Glomerular visceral epithelial cell (primary cell): ENCODE results near the gene ERMP1.

Source experiments
- DNase-seq: peaks from one replicate; pipeline ENCODE4 v3.0.0-alpha.2; 2016; ENCODE audit errors: extremely low spot score

ERMP1 gene

DNA sequence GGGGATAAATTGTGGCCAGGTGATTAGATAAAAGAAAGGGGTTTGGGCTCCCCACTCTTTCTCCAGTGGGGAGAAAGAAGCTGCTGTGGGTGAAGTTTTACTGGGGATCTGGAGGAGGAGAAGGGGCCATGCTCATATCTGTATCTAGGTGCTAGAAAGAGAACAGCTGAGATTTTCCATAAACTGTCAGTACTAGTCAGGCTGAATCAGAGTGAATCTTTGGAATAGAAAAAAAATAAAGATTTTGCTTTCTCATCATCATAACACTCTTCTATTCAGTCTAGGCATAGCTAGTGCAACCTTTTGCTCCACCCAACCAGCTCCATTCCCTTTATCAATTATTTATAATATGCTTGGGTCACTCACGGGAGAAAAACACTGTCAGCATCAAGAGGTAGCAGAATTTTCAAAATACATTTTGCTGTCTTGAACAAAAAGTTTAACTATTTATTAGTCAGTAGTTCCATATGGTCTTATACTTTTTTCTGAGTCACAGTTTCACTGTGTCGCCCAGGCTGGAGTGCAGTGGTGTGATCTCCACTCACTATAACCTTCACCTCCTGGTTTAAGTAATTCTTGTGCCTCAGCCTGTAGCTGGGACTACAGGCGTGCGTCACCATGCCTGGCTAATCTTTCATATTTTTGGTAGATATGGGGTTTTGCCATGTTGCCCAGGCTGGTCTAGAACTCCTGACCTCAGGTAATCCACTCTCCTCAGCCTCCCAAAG is 21.3 kb upstream of the ERMP1 start:
- no peak for DNase-seq

- DNase-seq, result no peak
Observed at GRCh38 chr9:5853617-5854016, 20.7 kb upstream of the ERMP1 start.

GRCh38 chr9:5852987-5853386 is 20.1 kb upstream of the ERMP1 start:
- no peak for DNase-seq

- DNase-seq, result no peak
Observed at GRCh38 chr9:5851445-5851844, 18.5 kb upstream of the ERMP1 start.

- DNase-seq, result no peak
Observed at GRCh38 chr9:5850724-5851122, 17.8 kb upstream of the ERMP1 start.

DNA sequence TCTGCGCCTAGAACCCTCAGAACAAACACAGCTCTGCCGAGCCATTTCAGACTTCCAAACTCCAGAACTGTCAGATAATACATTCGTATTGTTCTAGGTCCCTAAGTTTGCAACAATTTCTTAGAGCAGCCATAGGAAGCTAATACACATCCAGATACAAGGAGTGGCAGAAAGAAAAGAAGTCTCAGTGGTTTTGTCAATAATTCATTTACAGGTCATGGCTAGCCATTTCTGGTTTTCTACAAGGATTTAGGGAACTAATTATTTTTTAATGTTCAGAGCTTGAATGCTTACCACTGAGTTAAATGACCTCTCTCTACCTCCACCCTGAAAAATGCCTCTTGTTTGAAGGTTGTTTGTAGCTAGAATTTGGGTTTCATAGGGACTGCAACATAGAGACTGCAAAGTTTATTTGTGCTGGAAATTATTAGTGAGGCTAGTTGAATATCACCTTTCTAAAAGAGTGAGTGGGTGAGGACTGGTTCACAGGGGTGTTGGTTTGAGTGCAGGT is 15.5 kb upstream of the ERMP1 start:
- DNase-seq, result no peak

DNA sequence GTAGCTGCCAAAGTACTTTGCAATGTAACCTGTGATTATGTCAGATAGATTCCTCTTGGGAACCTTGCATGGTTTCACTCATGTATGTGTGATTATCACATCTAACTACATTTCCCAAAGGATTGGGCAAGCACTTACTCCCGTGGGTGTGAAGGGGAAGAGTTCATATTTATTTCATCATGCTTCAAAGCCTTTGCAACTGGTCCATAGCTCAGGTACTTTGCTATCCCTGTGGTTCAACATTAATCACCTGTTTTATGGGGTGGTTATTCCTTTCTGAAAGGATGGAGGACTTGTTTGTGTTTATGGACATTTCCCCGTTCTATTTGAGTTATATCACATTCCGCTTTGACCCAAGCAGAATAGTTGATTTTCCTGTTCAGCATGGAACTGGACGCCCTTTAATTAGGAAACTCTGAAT is 13.6 kb upstream of the ERMP1 start:
- no peak for DNase-seq

- no peak for DNase-seq
Observed at GRCh38 chr9:5846096-5846495, 13.2 kb upstream of the ERMP1 start.

DNA sequence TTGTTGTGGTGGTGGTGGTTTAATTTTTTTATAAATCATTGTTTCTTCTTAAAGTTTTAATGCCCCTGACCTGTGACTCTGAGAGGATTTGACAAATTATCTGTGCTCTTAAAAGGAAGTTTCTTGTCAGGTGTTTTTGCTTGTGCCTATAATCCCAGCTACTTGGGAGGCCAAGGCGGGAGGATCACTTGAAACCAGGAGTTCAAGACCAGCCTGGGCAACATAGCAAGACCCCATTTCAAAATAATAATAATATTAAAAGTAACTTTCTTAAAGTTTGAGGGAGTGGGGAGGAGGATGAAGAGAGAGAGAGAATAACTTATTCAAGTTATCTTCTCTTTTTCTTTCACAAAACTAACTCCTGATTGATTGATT is 12.2 kb upstream of the ERMP1 start:
- no peak for DNase-seq

GRCh38 chr9:5843794-5844471 is 11.0 kb upstream of the ERMP1 start:
- peak; percentile 63 for DNase-seq

- DNase-seq, result no peak
Observed at GRCh38 chr9:5842929-5843793, 10.2 kb upstream of the ERMP1 start.

DNA sequence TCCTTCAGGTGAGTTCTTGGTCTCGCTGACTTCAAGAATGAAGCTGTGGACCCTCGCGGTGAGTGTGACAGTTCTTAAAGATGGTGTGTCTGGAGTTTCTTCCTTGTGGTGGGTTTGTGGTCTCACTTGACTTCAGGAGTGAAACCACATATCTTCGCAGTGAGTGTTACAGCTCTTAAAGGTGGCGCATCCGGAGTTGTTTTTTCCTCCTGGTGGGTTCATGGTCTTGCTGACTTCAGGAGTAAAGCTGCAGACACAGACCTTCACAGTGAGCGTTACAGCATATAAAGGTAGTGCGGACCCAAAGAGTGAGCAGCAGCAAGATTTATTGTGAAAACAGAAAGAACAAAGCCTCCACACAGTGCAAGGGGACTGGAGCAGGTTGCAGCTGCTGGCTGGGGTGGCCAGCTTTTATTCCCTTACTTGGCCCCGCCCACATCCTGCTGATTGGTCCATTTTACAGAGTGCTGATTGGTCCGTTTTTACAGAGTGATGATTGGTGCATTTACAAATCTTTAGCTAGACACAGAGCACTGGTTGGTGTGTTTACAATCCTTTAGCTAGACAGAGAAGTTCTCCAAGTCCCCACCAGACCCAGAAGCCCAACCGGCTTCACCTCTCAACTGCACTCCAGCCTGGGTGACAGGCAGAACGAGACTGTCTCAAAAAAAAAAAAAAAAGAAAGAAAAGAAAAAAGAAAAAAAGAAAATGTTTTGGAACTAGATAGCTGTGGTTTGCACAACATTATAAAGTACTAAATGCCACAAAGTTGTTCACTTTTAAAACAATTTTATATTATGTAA is 9.1 kb upstream of the ERMP1 start:
- peak; percentile 73 for DNase-seq

GRCh38 chr9:5840788-5841187 is 7.9 kb upstream of the ERMP1 start:
- no peak for DNase-seq

DNA sequence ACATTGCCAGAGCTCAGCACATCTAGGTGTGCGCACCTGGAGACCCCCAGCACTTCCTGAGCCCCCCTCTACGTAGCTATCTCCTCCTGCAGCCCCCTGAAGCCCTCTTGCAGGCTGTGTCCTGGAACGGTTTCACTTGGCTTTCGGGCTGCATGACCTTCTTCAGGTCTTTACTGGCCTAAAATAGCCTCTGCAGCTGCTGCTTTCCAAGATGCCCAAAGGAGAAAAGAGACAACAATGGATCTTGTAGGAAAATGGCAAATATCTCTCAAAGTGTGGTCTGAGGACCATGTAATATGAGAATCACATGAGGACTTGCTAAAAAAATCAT is 6.6 kb upstream of the ERMP1 start:
- DNase-seq, result no peak

DNA sequence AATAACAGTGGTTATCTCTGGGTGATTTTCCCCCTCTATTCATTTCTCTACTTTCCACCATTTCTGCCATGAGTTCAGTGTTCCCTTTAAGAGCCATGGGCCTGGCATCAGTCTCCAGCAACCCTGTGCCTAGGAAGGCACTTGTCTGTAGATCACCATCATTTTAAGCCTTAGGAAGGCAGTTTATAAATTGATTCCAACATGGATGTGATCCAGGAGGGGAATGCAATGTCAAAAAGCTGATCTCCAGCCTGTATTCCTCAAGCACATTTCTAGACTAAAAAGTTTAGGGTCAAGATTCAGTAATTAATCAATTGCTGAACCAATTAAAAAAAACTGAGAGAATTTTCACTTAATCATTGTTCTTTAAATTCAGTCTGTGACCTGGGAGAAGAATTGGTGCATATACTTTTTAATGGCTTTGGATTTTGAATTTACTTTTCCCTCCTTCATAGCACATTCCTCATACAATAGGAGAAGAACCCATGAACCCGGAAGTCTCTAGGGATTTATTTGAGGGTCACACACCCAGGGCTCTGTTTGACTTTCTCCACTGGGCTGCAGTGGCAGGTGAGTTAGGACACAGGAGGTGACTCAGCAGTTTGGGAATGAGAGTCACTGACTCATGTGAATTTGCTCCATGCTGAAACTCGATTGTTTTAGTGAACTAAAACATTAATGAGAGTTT is 6.1 kb upstream of the ERMP1 start:
- peak; percentile 78 for DNase-seq

DNA sequence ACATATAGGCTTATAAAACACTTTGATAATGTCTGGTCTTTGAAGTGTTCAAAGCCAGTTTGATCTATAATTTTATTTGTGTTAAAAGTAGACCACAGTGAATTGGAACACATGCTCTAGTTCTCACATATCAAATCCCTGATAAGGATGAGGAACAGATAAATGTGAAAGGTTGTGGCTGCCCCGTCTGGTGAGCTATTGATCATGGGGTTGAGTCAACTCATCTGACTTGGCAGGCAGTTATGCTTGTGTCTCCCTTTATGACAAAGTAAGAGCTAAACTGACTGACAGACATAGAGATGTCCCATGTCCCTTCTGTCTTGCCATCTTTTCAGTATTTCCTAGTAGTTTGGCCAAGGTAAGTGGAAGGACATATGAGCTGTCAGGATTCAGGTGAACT is 2.9 kb upstream of the ERMP1 start:
- no peak for DNase-seq

GRCh38 chr9:5834214-5834613 is 1.3 kb upstream of the ERMP1 start:
- no peak for DNase-seq

DNA sequence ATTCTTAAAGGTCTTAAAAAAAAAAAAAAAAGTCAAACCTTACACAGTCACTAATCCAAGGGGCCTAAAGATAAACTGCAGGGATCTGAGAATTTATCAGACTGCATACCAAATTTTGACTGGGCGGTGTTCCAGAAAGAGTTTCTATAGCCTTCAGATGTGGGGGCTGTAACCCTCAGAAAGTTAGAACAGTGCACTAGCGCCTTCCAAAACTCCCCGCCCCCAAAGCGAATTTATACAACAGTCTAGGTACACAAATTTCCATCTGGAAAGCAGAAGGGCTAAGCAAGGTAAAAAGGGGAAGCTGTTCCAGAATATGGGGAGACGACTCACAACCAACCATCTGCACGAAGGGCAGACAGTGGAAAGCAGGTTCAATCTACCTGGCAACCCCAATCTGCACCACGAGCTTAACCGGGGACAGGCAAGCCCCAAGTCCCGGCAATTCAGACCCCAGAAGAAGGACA is 813 bp downstream of the ERMP1 start:
- DNase-seq, result no peak

- DNase-seq, result no peak
Observed at GRCh38 chr9:5825895-5826622, 6.9 kb downstream of the ERMP1 start.

DNA sequence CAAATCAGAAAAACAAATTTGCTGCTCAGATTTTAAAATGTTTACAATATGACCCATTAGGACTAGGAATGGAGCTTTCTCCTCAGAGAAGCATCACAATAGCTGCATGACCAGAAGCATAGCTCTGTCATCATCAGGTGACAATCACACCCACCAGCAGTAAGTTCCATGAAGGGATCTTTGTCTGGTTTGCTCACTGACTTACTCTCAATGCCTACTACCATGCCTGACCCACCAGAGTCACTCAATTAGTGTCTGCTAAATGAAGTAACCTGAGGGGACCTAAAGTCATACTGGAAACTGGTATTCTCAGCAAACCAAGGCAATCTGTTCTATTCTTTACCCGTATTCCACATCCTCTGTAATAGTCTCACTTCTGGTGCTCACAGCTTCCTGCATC is 7.7 kb downstream of the ERMP1 start:
- no peak for DNase-seq
